ENCODE results near the gene ATRX.
"Not testable (repeated sequence)": the region's sequence is repeated elsewhere in the genome, so short reads cannot be mapped to it uniquely, and the experiment has no call there.

ATRX gene

DNA sequence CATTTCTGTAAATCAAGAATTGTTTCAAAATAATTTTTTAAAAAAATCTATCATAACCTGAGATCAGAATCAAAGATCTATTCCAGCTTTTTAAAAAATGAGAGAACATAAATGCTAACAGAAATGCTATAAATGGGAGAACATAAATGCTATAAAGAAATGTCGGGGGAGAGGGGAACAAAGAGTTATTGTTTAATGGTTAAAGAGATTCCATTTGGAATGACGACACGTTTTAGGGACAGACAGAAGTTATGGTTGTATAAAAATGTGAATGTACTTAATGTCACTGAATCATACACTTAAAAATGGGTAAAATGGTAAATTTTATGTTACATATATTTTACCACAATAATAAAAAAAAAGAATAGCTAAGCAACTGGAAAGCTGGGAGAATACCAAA is 127.1 kb downstream of the ATRX start:
- Histone ChIP-seq H3K4me1 (ENCODE audit: control insufficient read depth, insufficient read depth, low read length) (no peaks in the 10 kb centered on the region), H3K27me3 (ENCODE audit: control insufficient read depth, insufficient read depth, low read length) (no peaks in the 10 kb centered on the region), H3K9me3 (replicated peaks; ENCODE audit: low read length) (no peaks in the 10 kb centered on the region), H3K4me2 (ENCODE audit: low read length) (no peak overlapping the region), H3K36me3 (ENCODE audit: insufficient read depth, low read length) (peaks cover 4% of the 10 kb centered on the region), H3K9ac (ENCODE audit: low read depth, low read length) (no peak overlapping the region), H3K4me3 (ENCODE audit: low read length) (no peak overlapping the region)

DNA sequence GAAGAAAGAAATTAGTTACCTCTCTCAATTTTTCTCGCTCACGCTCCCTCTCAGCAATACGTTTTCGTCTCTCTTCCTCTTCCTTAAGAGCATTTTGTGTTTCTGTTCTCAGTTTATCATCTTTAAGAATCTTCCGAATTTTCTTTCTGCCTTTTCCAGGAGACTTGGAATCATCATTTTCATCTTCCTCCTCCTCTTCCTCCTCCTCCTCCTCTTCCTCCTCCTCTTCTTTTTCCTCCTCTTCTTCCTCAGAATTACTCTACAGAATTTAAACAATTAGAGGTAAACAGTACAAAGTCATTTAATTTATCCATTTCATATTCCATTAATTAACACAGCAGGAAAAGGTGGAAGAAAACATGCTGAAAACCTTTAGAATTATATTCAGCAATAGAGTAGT is 133.9 kb downstream of the ATRX start:
- Histone ChIP-seq H3K9ac (ENCODE audit: low read depth, low read length) (no peak overlapping the region), H3K4me1 (ENCODE audit: control insufficient read depth, insufficient read depth, low read length) (no peaks in the 10 kb centered on the region), H3K4me2 (ENCODE audit: low read length) (no peak overlapping the region), H3K27me3 (ENCODE audit: control insufficient read depth, insufficient read depth, low read length) (no peaks in the 10 kb centered on the region), H3K9me3 (replicated peaks; ENCODE audit: low read length) (no peaks in the 10 kb centered on the region), H3K4me3 (ENCODE audit: low read length) (no peak overlapping the region), H3K36me3 (ENCODE audit: insufficient read depth, low read length) (peaks cover 3% of the 10 kb centered on the region)

DNA sequence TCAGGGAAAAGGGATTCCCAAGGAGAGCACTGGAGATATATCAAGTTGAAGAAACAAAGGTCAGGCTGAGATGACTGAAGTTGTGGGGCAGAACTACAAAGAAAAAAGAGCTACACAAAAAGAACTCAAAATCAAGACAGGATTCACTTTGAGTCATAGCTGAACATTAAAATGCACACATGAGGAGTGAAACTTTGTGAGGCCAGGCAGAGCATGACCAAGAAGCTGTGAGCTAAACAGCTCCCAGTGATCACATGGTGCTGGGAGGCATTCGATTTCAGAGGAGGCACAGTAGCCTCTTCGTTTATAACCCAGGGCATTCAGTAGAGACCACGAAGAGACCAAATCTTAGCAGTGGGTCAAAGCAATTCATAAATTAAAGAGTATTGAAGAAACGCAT is 145.3 kb downstream of the ATRX start:
- H3K4me1 ChIP-seq (ENCODE audit: control insufficient read depth, insufficient read depth, low read length), result no peaks in the 10 kb centered on the region
- no peak overlapping the region for H3K4me2 ChIP-seq (ENCODE audit: low read length)
- no peaks in the 10 kb centered on the region for H3K36me3 ChIP-seq (ENCODE audit: insufficient read depth, low read length)
- no peak overlapping the region for H3K4me3 ChIP-seq (ENCODE audit: low read length)
- no peak overlapping the region for H3K9ac ChIP-seq (ENCODE audit: low read depth, low read length)
- no peaks in the 10 kb centered on the region for H3K27me3 ChIP-seq (ENCODE audit: control insufficient read depth, insufficient read depth, low read length)
- H3K9me3 ChIP-seq (replicated peaks; ENCODE audit: low read length), result no peaks in the 10 kb centered on the region

DNA sequence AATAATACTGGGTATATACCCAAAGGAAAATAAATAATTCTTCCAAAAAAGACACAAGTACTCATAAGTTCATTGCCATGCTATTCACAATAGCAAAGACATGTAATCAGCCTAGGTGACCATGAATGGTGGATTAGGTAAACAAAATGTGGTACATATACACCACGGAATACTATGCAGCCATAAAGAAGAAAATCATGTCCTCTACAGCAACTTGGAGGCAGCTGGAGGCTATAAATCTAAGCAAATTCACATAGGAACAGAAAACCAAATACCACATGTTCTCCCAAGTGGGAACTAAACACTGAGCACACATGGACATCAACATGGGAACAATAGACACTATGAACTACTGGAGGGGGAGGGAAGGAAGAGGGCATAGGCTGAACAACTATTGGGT is 146.2 kb downstream of the ATRX start:
- Histone ChIP-seq H3K27me3 (ENCODE audit: control insufficient read depth, insufficient read depth, low read length) (no peaks in the 10 kb centered on the region), H3K4me1 (ENCODE audit: control insufficient read depth, insufficient read depth, low read length) (no peaks in the 10 kb centered on the region), H3K36me3 (ENCODE audit: insufficient read depth, low read length) (no peaks in the 10 kb centered on the region), H3K4me3 (ENCODE audit: low read length) (no peak overlapping the region), H3K4me2 (ENCODE audit: low read length) (no peak overlapping the region), H3K9ac (ENCODE audit: low read depth, low read length) (no peak overlapping the region), H3K9me3 (replicated peaks; ENCODE audit: low read length) (no peaks in the 10 kb centered on the region)

DNA sequence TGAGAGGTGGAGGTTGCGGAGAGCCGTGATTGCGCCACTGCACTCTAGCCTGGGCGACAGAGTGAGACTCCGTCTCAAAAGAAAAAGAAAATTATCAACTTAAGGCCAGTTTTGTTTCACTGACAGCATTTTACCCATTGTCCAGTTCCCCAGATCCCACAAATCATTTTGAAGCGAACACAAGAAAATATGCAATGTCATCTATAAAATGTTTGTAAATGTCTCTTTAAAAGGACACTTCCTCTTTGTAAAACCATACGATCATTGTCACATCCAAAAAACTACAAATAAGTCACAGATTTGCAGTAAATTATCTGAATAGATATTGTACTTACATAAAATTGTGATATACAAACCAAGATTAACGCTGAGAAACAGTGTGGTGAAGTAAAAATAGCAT is 147.6 kb downstream of the ATRX start:
- no peak overlapping the region for H3K4me2 ChIP-seq (ENCODE audit: low read length)
- H3K9ac ChIP-seq (ENCODE audit: low read depth, low read length), result no peak overlapping the region
- no peaks in the 10 kb centered on the region for H3K4me1 ChIP-seq (ENCODE audit: control insufficient read depth, insufficient read depth, low read length)
- no peaks in the 10 kb centered on the region for H3K27me3 ChIP-seq (ENCODE audit: control insufficient read depth, insufficient read depth, low read length)
- H3K9me3 ChIP-seq (replicated peaks; ENCODE audit: low read length), result no peaks in the 10 kb centered on the region
- H3K4me3 ChIP-seq (ENCODE audit: low read length), result no peak overlapping the region
- no peaks in the 10 kb centered on the region for H3K36me3 ChIP-seq (ENCODE audit: insufficient read depth, low read length)

DNA sequence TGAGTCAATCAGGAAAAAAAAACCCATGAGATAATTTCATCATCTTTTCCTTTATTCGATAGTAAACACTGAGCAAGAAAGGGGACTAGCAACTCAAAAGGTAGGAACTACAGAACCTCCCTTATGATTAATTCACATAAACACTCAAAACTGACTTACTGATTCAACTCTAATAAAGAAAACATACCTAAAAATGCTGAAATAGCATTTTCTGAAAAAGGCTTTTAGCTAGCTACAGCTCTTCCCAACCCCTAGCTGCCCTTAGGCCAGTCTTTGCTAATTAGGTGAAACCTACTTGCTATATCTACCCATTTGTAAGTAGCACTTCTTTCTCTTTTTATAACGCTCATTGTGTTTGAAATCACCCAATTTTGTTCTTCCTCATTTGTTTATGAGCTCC is 150.6 kb downstream of the ATRX start:
- no peak overlapping the region for H3K4me2 ChIP-seq (ENCODE audit: low read length)
- no peak overlapping the region for H3K4me3 ChIP-seq (ENCODE audit: low read length)
- H3K9ac ChIP-seq (ENCODE audit: low read depth, low read length), result no peak overlapping the region
- no peaks in the 10 kb centered on the region for H3K27me3 ChIP-seq (ENCODE audit: control insufficient read depth, insufficient read depth, low read length)
- H3K9me3 ChIP-seq (replicated peaks; ENCODE audit: low read length), result no peaks in the 10 kb centered on the region
- H3K36me3 ChIP-seq (ENCODE audit: insufficient read depth, low read length), result peaks cover 13% of the 10 kb centered on the region
- no peaks in the 10 kb centered on the region for H3K4me1 ChIP-seq (ENCODE audit: control insufficient read depth, insufficient read depth, low read length)

DNA sequence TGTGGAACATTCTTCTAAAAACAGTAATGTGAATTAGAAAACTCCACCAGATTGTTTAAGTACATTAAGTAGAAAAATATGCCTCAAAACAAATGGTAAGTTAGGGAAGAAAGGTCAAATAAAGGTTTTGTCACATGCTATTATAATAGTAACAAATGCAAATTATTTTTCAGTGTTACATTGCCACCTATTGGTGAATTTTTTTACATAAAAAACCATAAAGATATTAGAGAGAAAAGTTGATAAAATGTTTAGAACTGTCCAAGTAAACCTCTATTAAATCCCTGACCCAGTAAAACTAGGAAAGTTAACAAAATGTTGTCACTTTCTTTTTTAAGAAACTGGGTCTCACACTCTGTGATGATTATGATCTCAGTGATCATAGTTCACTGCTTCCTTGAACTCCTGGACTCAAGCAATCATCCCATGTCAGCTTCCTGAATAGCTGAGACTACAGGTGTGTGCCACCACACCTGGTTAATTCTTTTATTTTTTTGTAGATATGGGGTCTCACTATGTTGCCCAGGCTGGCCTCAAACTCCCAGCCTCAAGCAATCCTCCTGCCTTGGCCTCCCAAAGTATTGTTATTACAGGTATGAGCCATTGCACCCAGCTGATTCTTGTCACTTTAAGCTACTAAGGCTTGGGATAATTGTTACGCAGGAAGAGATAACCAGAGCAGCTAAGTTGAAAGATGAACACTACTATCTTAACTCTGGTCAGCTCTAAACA is 157.6 kb downstream of the ATRX start:
- Histone ChIP-seq H3K36me3 (ENCODE audit: insufficient read depth, low read length) (peaks cover 13% of the 10 kb centered on the region), H3K4me1 (ENCODE audit: control insufficient read depth, insufficient read depth, low read length) (no peaks in the 10 kb centered on the region), H3K9ac (ENCODE audit: low read depth, low read length) (no peak overlapping the region), H3K4me3 (ENCODE audit: low read length) (no peak overlapping the region), H3K27me3 (ENCODE audit: control insufficient read depth, insufficient read depth, low read length) (no peaks in the 10 kb centered on the region), H3K9me3 (replicated peaks; ENCODE audit: low read length) (no peaks in the 10 kb centered on the region), H3K4me2 (ENCODE audit: low read length) (no peak overlapping the region)

DNA sequence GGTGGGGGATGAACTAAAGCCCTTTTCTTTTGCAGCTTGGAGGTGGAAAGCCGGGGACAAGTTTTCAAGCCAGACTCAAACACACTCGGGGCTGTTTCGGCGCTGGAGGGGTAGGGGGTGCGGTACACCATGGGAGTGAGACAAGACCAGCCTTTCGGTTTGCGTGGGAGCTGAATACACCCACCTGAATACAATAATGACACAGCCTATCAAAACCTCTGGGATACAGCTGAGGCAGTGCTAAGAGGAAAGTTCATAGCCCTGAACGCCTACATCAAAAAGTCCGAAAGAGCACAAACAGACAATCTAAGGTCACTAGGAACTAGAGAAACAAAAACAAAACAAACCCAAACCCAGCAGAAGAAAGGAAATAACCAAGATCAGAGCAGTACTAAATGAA is 163.3 kb downstream of the ATRX start:
- H3K9me3 ChIP-seq (replicated peaks; ENCODE audit: low read length), result no peaks in the 10 kb centered on the region
- no peaks in the 10 kb centered on the region for H3K27me3 ChIP-seq (ENCODE audit: control insufficient read depth, insufficient read depth, low read length)
- H3K4me3 ChIP-seq (ENCODE audit: low read length), result no peak overlapping the region
- H3K9ac ChIP-seq (ENCODE audit: low read depth, low read length), result no peak overlapping the region
- H3K4me1 ChIP-seq (ENCODE audit: control insufficient read depth, insufficient read depth, low read length), result no peaks in the 10 kb centered on the region
- no peak overlapping the region for H3K4me2 ChIP-seq (ENCODE audit: low read length)
- no peaks in the 10 kb centered on the region for H3K36me3 ChIP-seq (ENCODE audit: insufficient read depth, low read length)

DNA sequence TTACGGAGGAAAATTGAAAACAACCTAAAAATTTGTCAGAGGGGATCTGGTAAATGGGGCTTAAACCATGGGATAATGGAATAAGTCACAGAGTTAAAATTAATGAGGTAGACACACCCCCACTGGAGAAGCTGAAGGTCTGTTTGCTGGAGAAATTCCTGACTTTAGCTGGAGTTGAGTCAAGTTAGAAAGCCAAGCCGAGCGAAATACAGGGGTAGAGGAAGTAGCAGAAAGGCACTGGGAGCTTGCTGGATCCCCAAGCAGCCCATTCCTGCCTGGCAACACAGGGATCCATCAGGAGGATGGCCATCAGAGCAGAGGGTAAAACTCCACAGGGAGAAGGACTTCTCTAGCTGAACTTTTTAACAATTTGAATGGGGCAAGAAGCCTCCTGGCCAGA is 163.8 kb downstream of the ATRX start:
- Histone ChIP-seq H3K27me3 (ENCODE audit: control insufficient read depth, insufficient read depth, low read length) (no peaks in the 10 kb centered on the region), H3K4me1 (ENCODE audit: control insufficient read depth, insufficient read depth, low read length) (no peaks in the 10 kb centered on the region), H3K36me3 (ENCODE audit: insufficient read depth, low read length) (no peaks in the 10 kb centered on the region), H3K9me3 (replicated peaks; ENCODE audit: low read length) (no peaks in the 10 kb centered on the region), H3K4me2 (ENCODE audit: low read length) (no peak overlapping the region), H3K4me3 (ENCODE audit: low read length) (no peak overlapping the region), H3K9ac (ENCODE audit: low read depth, low read length) (no peak overlapping the region)

DNA sequence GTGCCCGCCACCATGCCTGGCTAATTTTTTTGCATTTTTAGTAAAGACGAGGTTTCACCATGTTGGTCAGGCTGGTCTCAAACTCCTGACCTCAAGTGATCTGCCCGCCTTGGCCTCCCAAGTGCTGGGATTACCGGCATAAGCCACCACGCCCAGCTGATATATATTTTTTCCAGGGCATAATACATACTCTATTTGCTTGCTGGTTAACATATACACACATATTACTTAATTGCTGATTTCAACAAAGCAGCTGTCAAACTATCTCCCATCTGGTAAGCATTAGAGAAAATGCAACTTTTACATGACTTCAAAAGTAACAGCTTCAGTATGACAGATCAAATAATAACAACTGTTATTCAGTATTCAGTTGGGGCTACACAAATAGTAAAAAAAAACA is 164.6 kb downstream of the ATRX start:
- H3K9ac ChIP-seq (ENCODE audit: low read depth, low read length); H3K4me2 ChIP-seq (ENCODE audit: low read length); H3K36me3 ChIP-seq (ENCODE audit: insufficient read depth, low read length); H3K4me1 ChIP-seq (ENCODE audit: control insufficient read depth, insufficient read depth, low read length); H3K4me3 ChIP-seq (ENCODE audit: low read length); H3K27me3 ChIP-seq (ENCODE audit: control insufficient read depth, insufficient read depth, low read length); H3K9me3 ChIP-seq (replicated peaks; ENCODE audit: low read length): not testable (repeated sequence)

DNA sequence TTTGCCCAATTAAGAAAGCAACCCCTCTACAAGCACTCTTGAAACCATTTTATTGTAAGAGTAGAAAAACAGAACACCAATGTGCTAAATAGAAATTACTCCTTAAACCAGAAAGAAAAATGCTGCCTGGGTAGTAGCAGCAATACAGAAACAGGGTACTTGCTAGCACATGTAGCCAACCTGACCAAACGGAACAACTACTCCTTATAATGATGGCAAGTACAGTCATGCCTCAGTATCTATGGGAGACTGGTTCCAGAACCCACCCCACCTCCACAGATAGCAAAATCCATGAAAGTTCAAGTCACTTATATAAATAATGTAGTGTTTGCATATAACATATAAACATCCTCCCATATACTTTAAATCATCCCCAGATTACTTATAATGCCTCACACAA is 168.8 kb downstream of the ATRX start:
- no peak overlapping the region for H3K4me2 ChIP-seq (ENCODE audit: low read length)
- no peaks in the 10 kb centered on the region for H3K36me3 ChIP-seq (ENCODE audit: insufficient read depth, low read length)
- H3K4me1 ChIP-seq (ENCODE audit: control insufficient read depth, insufficient read depth, low read length), result no peaks in the 10 kb centered on the region
- H3K9me3 ChIP-seq (replicated peaks; ENCODE audit: low read length), result no peaks in the 10 kb centered on the region
- no peak overlapping the region for H3K4me3 ChIP-seq (ENCODE audit: low read length)
- H3K27me3 ChIP-seq (ENCODE audit: control insufficient read depth, insufficient read depth, low read length), result no peaks in the 10 kb centered on the region
- no peak overlapping the region for H3K9ac ChIP-seq (ENCODE audit: low read depth, low read length)

DNA sequence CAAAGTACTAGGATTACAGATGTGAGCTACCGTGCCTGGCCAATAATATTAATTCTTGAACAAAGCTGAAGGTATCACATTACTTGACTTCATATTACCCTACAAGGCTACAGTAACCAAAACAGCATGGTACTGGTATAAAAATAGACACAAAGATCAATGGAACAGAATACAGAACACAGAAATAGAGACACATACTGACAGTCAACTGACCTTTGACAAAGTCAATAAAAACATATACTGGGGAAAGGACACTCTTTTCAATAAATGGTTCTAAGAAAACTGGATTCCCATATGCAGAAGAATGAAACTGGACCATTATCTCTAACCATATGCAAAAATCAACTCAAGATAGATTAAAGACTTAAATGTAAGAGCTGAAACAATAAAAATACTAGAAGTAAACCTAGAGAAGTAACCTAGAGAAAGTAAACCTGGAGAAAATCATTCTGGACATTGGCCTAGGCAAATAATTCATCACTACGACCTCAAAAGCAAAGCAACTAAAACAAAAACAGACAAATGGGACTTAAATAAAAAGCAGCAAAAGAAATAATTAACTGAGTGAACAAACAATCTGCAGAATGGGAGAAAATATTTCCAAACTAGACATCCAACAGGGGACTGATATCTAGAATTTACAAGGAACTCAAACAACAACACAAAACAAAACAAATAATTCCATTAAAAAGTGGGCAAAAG is 182.2 kb downstream of the ATRX start:
- H3K4me3 ChIP-seq (ENCODE audit: low read length), result no peak overlapping the region

More for the DNA sequence above, 182.2 kb downstream of the ATRX start:
- Histone ChIP-seq H3K9ac (ENCODE audit: low read depth, low read length) (no peak overlapping the region), H3K9me3 (replicated peaks; ENCODE audit: low read length) (no peaks in the 10 kb centered on the region), H3K27me3 (ENCODE audit: control insufficient read depth, insufficient read depth, low read length) (no peaks in the 10 kb centered on the region), H3K4me1 (ENCODE audit: control insufficient read depth, insufficient read depth, low read length) (no peaks in the 10 kb centered on the region), H3K36me3 (ENCODE audit: insufficient read depth, low read length) (no peaks in the 10 kb centered on the region), H3K4me2 (ENCODE audit: low read length) (no peak overlapping the region)

Data from skeletal muscle satellite cell (primary cell).